ENCODE measurements around the gene SMAD6.

DNA sequence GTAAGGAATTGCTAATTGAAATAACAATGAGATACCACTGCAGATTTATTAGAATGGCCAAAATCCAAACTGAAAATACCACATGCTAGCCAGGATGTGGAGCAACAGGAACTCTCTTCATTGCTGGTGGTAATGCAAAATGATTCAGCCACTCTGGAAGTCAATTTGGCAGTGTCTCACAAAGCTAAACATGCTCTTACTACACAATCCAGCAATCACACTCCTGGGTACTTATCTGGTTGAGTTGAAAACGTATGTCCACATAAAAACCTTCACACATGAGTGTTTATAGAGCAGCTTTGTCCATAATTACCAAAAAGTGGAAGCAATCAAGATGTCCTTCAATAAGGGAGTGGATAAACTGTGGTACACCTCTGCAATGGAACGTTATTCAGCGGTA is 113.3 kb downstream of the SMAD6 start:
- no peak for TF ChIP-seq TCF7L2 (IDR thresholded peaks at IDR 0.05; ENCODE audit: borderline replicate concordance, extremely low read depth, insufficient read depth, insufficient read length)
- TF ChIP-seq, protein P1, sequence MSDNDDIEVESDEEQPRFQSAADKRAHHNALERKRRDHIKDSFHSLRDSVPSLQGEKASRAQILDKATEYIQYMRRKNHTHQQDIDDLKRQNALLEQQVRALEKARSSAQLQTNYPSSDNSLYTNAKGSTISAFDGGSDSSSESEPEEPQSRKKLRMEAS (IDR thresholded peaks at IDR 0.05), result no peak
- TF ChIP-seq, protein P2, sequence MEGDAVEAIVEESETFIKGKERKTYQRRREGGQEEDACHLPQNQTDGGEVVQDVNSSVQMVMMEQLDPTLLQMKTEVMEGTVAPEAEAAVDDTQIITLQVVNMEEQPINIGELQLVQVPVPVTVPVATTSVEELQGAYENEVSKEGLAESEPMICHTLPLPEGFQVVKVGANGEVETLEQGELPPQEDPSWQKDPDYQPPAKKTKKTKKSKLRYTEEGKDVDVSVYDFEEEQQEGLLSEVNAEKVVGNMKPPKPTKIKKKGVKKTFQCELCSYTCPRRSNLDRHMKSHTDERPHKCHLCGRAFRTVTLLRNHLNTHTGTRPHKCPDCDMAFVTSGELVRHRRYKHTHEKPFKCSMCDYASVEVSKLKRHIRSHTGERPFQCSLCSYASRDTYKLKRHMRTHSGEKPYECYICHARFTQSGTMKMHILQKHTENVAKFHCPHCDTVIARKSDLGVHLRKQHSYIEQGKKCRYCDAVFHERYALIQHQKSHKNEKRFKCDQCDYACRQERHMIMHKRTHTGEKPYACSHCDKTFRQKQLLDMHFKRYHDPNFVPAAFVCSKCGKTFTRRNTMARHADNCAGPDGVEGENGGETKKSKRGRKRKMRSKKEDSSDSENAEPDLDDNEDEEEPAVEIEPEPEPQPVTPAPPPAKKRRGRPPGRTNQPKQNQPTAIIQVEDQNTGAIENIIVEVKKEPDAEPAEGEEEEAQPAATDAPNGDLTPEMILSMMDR (IDR thresholded peaks at IDR 0.05 in 2 of 3, conservative IDR thresholded peaks at IDR 0.05 in 1 of 3; ENCODE audit: borderline replicate concordance in 1 of 3, insufficient read depth in 1 of 3, low read depth in 2 of 3, low read length in 2 of 3), result no peak
- TF ChIP-seq POLR2AphosphoS5 (IDR thresholded peaks at IDR 0.05; ENCODE audit: low read depth, low read length), result no peak
- no peak for TF ChIP-seq EZH2phosphoT487 (IDR thresholded peaks at IDR 0.05; ENCODE audit: borderline replicate concordance)
- TF ChIP-seq POLR2A (IDR thresholded peaks at IDR 0.05; ENCODE audit: borderline replicate concordance, extremely low read depth, insufficient read depth, insufficient read length), result no peak
- TF ChIP-seq CEBPB (IDR thresholded peaks at IDR 0.05; ENCODE audit: low read depth), result no peak

Data from HCT116 (cell line).